SK-N-MC (cell line): ENCODE data around the gene HAX1.

Experiments used
- EZH2 ChIP-seq: fragments of 200-600 bp; sonication (generic); IDR thresholded peaks from one replicate; pipeline ENCODE4 v1.6.1; 2017; ENCODE audit warnings: antibody characterized with exemption
- FOXP2 ChIP-seq: optimal IDR thresholded peaks from 2 replicates; pipeline ENCODE3; 2011; ENCODE audit warnings: mild to moderate bottlenecking, moderate library complexity; ENCODE audit not compliant: insufficient read depth; ENCODE audit errors: extremely low read length, control extremely low read depth
- POLR2AphosphoS5 ChIP-seq: IDR thresholded peaks from 2 replicates; pipeline ENCODE4 v1.6.1; 2012; ENCODE audit warnings: mild to moderate bottlenecking, low read depth, low read length, borderline replicate concordance

DNA sequence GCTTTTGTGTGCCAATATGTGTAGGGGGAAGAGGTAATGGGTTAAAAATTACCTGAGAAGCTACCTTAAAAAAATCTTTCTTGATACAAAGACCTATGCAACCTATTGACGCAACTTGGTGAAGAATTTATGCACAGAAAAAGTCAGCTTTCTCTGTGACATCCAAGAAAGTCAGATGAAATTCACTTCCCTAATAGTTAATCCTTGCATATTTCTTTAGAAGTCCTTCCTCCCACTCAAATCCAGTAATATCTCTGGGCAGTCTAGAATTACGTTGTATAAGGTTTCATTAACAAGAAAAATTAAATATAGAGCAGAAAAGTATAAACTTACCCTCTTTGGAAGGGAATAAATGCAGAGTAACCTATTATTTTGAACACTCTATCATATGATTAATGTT lies 48.8 kb upstream of the HAX1 start:
- TF ChIP-seq EZH2 (no peak), POLR2AphosphoS5 (no peak), FOXP2 (no peak)
